ENCODE measurements around the gene PREB. TPM values are rescaled to one million over a fixed set of nuclear protein-coding genes. Genes with fewer than 3 reads are reported as not detected.

The PREB gene
- total and polyA plus RNA-seq, 2 of the 13 experiments (the other 11 are each of a cell fraction or from before 2014, with no cell fraction given), result 112 to 192 TPM

DNA sequence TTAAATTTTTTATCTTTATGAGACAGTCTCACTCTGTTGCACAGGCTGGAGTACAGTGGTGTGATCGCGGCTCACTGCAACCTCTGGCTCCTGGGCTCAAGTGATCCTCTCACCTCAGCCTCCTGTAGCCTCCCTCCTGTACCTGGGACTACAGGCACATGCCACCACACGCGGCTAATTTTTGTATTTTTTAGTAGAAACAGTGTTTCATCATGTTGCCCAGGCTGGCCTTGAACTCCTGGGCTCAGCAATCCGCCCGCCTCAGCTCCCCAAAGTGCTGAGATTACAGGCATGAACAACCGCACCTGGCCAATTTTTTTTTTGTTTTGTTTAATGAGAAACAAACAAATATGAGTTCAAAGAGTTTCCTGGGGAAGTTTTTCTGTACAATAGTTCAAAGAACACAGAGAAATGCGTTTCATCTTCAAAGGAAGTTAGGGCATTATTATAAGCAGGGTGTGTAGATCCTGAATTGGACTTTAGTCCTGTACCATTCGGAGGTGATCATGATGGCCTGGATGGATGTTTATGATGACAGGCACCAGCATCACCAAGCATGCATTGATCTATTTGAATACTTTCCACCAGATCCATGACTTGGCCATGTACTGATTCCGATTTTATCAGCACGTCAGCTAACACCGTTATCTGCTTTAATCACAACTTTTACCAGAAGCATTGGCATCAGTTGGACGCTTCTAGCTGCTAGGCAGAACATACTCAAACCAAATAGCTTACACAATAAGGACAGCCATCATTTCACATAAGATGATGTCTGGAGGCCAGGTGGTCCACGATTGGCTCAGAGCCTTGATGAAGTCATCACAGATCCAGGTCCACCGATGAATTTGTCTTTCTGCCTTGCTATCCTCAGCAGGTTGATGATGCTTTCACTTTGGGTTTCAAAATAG lies 43.3 kb upstream of the PREB start (continued):
- TF ChIP-seq, protein P1, sequence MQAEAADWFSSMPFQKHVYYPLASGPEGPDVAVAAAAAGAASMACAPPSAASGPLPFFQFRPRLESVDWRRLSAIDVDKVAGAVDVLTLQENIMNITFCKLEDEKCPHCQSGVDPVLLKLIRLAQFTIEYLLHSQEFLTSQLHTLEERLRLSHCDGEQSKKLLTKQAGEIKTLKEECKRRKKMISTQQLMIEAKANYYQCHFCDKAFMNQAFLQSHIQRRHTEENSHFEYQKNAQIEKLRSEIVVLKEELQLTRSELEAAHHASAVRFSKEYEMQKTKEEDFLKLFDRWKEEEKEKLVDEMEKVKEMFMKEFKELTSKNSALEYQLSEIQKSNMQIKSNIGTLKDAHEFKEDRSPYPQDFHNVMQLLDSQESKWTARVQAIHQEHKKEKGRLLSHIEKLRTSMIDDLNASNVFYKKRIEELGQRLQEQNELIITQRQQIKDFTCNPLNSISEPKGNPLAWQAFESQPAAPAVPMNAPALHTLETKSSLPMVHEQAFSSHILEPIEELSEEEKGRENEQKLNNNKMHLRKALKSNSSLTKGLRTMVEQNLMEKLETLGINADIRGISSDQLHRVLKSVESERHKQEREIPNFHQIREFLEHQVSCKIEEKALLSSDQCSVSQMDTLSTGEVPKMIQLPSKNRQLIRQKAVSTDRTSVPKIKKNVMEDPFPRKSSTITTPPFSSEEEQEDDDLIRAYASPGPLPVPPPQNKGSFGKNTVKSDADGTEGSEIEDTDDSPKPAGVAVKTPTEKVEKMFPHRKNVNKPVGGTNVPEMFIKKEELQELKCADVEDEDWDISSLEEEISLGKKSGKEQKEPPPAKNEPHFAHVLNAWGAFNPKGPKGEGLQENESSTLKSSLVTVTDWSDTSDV (CRISPR knock-in tag; IDR thresholded peaks at IDR 0.05), result no peak
- TF ChIP-seq ZNF543 (CRISPR knock-in tag; IDR thresholded peaks at IDR 0.05), result peak; percentile 38; the same call in 1 of the 2 replicates
- no peak for TF ChIP-seq SMAD1 (CRISPR knock-in tag; IDR thresholded peaks at IDR 0.05; ENCODE audit: borderline replicate concordance, low read depth)
- no peak for TF ChIP-seq ZNF33A (CRISPR knock-in tag; IDR thresholded peaks at IDR 0.05; ENCODE audit: borderline replicate concordance)
- TF ChIP-seq ZNF841 (CRISPR knock-in tag; IDR thresholded peaks at IDR 0.05; ENCODE audit: borderline replicate concordance), result peak; percentile 82; the same call in 1 of the 2 replicates
- TF ChIP-seq, protein P2, sequence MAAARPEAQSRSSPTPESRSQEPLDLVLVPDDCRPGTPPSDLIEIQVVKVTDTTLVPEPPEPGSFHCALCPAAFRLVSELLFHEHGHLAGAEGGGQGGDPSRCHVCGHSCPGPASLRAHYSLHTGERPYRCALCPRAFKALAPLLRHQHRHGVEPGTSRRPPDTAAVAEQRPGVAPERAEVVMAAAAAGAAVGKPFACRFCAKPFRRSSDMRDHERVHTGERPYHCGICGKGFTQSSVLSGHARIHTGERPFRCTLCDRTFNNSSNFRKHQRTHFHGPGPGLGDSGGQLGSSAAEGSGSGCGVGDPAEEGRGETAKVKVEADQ (CRISPR knock-in tag; IDR thresholded peaks at IDR 0.05; ENCODE audit: borderline replicate concordance), result 0 out of 2 replicates have a peak, but pooled peaks have one; percentile 7
- peak; percentile 60; the same call in 1 of the 2 replicates for TF ChIP-seq ZNF274 (CRISPR knock-in tag; IDR thresholded peaks at IDR 0.05)
- no peak for TF ChIP-seq MAF1 (CRISPR knock-in tag; IDR thresholded peaks at IDR 0.05; ENCODE audit: borderline replicate concordance)
- TF ChIP-seq, protein P3, sequence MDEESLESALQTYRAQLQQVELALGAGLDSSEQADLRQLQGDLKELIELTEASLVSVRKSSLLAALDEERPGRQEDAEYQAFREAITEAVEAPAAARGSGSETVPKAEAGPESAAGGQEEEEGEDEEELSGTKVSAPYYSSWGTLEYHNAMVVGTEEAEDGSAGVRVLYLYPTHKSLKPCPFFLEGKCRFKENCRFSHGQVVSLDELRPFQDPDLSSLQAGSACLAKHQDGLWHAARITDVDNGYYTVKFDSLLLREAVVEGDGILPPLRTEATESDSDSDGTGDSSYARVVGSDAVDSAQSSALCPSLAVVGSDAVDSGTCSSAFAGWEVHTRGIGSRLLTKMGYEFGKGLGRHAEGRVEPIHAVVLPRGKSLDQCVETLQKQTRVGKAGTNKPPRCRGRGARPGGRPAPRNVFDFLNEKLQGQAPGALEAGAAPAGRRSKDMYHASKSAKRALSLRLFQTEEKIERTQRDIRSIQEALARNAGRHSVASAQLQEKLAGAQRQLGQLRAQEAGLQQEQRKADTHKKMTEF (CRISPR knock-in tag; IDR thresholded peaks at IDR 0.05), result peak; percentile 100
- TF ChIP-seq, protein P4, sequence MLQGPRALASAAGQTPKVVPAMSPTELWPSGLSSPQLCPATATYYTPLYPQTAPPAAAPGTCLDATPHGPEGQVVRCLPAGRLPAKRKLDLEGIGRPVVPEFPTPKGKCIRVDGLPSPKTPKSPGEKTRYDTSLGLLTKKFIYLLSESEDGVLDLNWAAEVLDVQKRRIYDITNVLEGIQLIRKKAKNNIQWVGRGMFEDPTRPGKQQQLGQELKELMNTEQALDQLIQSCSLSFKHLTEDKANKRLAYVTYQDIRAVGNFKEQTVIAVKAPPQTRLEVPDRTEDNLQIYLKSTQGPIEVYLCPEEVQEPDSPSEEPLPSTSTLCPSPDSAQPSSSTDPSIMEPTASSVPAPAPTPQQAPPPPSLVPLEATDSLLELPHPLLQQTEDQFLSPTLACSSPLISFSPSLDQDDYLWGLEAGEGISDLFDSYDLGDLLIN (CRISPR knock-in tag; IDR thresholded peaks at IDR 0.05; ENCODE audit: borderline replicate concordance), result no peak
- peak; percentile 86 for TF ChIP-seq ZNF7 (CRISPR knock-in tag; IDR thresholded peaks at IDR 0.05)
- TF ChIP-seq ZNF326 (CRISPR knock-in tag; IDR thresholded peaks at IDR 0.05; ENCODE audit: borderline replicate concordance), result no peak
- TF ChIP-seq ATRX (CRISPR knock-in tag; IDR thresholded peaks at IDR 0.05; ENCODE audit: borderline replicate concordance), result no peak
- peak; percentile 81 for TF ChIP-seq ZNF746 (CRISPR knock-in tag; IDR thresholded peaks at IDR 0.05)
- no peak for TF ChIP-seq SRF (IDR thresholded peaks at IDR 0.05; ENCODE audit: low read depth, low read length)
- no peak for TF ChIP-seq GPN1 (CRISPR knock-in tag; IDR thresholded peaks at IDR 0.05; ENCODE audit: borderline replicate concordance)
- TF ChIP-seq RFX3 (CRISPR knock-in tag; IDR thresholded peaks at IDR 0.05), result no peak
- TF ChIP-seq ZNF180 (CRISPR knock-in tag; IDR thresholded peaks at IDR 0.05; ENCODE audit: borderline replicate concordance, low read depth), result no peak
- TF ChIP-seq, protein P5, sequence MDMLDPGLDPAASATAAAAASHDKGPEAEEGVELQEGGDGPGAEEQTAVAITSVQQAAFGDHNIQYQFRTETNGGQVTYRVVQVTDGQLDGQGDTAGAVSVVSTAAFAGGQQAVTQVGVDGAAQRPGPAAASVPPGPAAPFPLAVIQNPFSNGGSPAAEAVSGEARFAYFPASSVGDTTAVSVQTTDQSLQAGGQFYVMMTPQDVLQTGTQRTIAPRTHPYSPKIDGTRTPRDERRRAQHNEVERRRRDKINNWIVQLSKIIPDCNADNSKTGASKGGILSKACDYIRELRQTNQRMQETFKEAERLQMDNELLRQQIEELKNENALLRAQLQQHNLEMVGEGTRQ (IDR thresholded peaks at IDR 0.05; ENCODE audit: low read depth, low read length), result no peak
- TF ChIP-seq, protein P5 (CRISPR knock-in tag; IDR thresholded peaks at IDR 0.05; ENCODE audit: borderline replicate concordance), result 0 out of 2 replicates have a peak, but pooled peaks have one; percentile 29

All from HepG2 (cell line).